Adrenal gland (tissue), 5 donors: Measurements from ENCODE around the gene TSPAN9.

Source experiments
- CTCF ChIP-seq, 6 experiments: fragments of 450-650 bp in 4 of 6; fragments of 200-600 bp in 2 of 6; sonication (generic) in 1 of 6; IDR thresholded peaks; 1 replicate in 5 of 6; 2 replicates in 1 of 6; pipeline versions ENCODE4 v1.5.1 to v1.8.0; 2016 to 2021; ENCODE audit warnings: antibody characterized with exemption in 6 of 6, mild to moderate bottlenecking in 2 of 6, moderate library complexity in 1 of 6
- POLR2A ChIP-seq, 2 donors: fragments of 450-650 bp; IDR thresholded peaks; one replicate each; pipeline ENCODE4 v1.6.1; 2017; ENCODE audit warnings: antibody characterized with exemption in 2 of 2, mild to moderate bottlenecking in 2 of 2, moderate library complexity in 1 of 2
- donor health status: DM: no; HTN: no; CAD: no.

DNA sequence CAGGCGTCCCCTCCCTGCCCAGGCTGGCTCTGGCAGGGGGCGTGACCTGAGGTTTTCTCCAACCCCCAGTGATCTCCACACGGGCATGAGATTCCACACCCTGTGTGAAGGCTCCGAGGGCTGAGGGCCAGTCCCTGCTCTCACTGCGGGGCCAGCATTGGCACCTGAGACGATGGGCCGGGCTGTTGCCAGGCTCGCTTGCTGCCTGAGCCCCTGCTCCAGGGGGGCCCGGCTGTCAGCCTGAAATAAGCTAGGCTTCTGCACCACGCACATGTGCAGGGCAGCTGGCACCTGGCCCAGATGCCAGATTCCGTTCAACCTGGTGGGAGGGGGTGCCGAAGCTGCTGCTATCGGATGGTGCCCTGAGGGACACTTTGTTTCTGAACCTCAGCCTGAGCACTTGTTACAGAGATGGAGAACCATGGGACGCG is 217.3 kb downstream of the TSPAN9 start:
- TF ChIP-seq POLR2A (IDR thresholded peaks at IDR 0.05) (no peak), CTCF (IDR thresholded peaks at IDR 0.05) (no peak)
